ENCODE measurements around the gene ANAPC7. TPM values are rescaled to one million over a fixed set of nuclear protein-coding genes. Genes with fewer than 3 reads are reported as not detected.
A peak's percentile ranks its signal among the peaks of the same experiment; 100 is the strongest.
"Not testable (repeated sequence)": the region's sequence is repeated elsewhere in the genome, so short reads cannot be mapped to it uniquely, and the experiment has no call there.

The ANAPC7 gene
- total RNA-seq, 1 experiment from 2014 or later, result 52.4 TPM

DNA sequence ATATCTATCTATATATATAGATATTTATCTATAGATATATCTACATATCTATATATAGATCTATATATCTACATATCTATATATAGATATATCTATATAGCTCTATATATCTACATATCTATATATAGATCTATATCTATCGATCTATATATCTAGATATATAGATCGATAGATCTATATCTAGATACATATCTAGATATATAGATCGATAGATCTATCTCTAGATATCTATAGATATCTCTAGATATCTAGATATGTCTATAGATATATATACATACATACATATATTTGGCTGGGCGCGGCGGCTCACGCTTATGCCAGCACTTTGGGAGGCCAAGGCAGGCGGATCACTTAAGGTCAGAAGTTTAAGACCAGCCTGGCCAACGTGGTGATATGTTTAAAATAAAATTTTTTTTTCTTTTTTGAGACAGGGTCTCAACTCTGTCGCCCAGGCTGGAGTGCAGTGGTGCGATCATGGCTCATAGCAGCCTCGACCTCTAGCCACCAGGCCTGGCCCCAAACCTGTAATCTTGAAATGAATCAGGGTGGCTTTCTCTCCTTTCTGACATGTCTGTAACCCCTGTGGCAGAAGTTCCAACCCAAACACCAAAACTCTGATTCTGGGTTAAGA is 28.6 kb upstream of the ANAPC7 start:
- Histone ChIP-seq H3K4me1 (replicated peaks; ENCODE audit: insufficient read depth) (no peaks in the 10 kb centered on the region; the same call in 1 of the 2 replicates), H3K9me3 (ENCODE audit: insufficient read depth, low read depth) (no peaks in the 10 kb centered on the region), H3K4me3 (no peak overlapping the region; the same call in 1 of the 2 replicates), H3K27ac (no peak overlapping the region), H3K4me2 (peak overlapping the region; percentile 66; the same call in 1 of the 2 replicates), H3K36me3 (ENCODE audit: low read depth) (peaks cover 8% of the 10 kb centered on the region), H3K27me3 (ENCODE audit: insufficient read depth, low read depth) (no peaks in the 10 kb centered on the region), H3K9me2 (ENCODE audit: insufficient read depth) (no peaks in the 10 kb centered on the region), H3K79me2 (ENCODE audit: low read depth) (no peaks in the 10 kb centered on the region), H2AFZ (no peak overlapping the region), H3F3A (ENCODE audit: insufficient read depth, low read depth) (peaks cover 18% of the 10 kb centered on the region), H4K20me1 (ENCODE audit: insufficient read depth) (no peaks in the 10 kb centered on the region)
- POLR2A ChIA-PET (ENCODE audit: unreplicated experiment), result interaction anchor here (0.7 kb wide), 2 partner anchors 150 to 332 kb away, joined by 11 to 13 read pairs; no protein-coding TSS in a partner anchor
- CTCF ChIA-PET, result interaction anchor here (0.5 to 1.5 kb wide), 8 partner anchors 18 to 394 kb away, joined by 3 to 7 read pairs (median 4); partner anchors contain the start of genes ARPC3, FAM216A, GPN3 and IFT81
- TF ChIP-seq CTCF (conservative IDR thresholded peaks at IDR 0.05), result no peak
- TF ChIP-seq EZH2 (IDR thresholded peaks at IDR 0.05; ENCODE audit: low read depth), result no peak
- DNase-seq, result no peak
- intact Hi-C loops (cut with micrococcal nuclease; ENCODE audit: unreplicated experiment), result loop anchor here (1.0 kb wide), 2 partner anchors 29 to 332 kb away; partner anchors contain the start of gene ANAPC7
- BruUV-seq (replicated peaks), result no TSS peak

DNA sequence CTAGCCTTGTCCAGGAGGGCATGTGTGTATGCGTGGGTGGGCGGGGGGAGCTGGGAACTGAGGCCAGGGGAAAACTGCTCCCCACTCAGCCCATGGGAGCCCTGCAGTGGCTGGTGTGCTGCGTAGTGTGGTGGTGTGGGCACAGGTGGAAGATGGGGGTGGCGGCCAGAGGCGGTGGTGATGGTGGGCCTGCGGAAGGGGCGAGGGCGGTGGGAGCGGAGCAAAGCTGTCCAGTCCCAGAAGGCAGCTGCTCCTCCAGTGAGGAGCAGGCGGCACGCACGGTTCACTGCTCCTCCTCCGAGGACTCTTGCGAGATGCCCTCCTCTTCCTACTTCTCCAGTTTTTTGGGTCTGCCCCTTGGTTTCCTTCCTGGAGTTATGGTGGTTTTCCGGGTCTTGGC is 26.2 kb upstream of the ANAPC7 start:
- H2AFZ ChIP-seq; H3K9me3 ChIP-seq (ENCODE audit: insufficient read depth, low read depth); H3K79me2 ChIP-seq (ENCODE audit: low read depth); intact Hi-C loops (cut with micrococcal nuclease; ENCODE audit: unreplicated experiment); H3K9me2 ChIP-seq (ENCODE audit: insufficient read depth); H3K4me1 ChIP-seq (replicated peaks; ENCODE audit: insufficient read depth); H3K4me3 ChIP-seq; BruUV-seq (replicated peaks); H3F3A ChIP-seq (ENCODE audit: insufficient read depth, low read depth); DNase-seq; POLR2A ChIA-PET (ENCODE audit: unreplicated experiment); H3K36me3 ChIP-seq (ENCODE audit: low read depth); CTCF ChIA-PET; H4K20me1 ChIP-seq (ENCODE audit: insufficient read depth); H3K27ac ChIP-seq; H3K27me3 ChIP-seq (ENCODE audit: insufficient read depth, low read depth); H3K4me2 ChIP-seq: not testable (repeated sequence)

- intact Hi-C loops (cut with micrococcal nuclease; ENCODE audit: unreplicated experiment), result no loop called here
- BruUV-seq (replicated peaks), result no TSS peak
- Histone ChIP-seq H3K36me3 (ENCODE audit: low read depth) (no peaks in the 10 kb centered on the region), H3K9me3 (ENCODE audit: insufficient read depth, low read depth) (no peaks in the 10 kb centered on the region), H3K27ac (no peak overlapping the region), H3K79me2 (ENCODE audit: low read depth) (no peaks in the 10 kb centered on the region), H3F3A (ENCODE audit: insufficient read depth, low read depth) (no peaks in the 10 kb centered on the region), H3K9me2 (ENCODE audit: insufficient read depth) (no peaks in the 10 kb centered on the region), H2AFZ (no peak overlapping the region), H3K4me2 (no peak overlapping the region), H3K4me1 (replicated peaks; ENCODE audit: insufficient read depth) (no peaks in the 10 kb centered on the region; the same call in 1 of the 2 replicates), H4K20me1 (ENCODE audit: insufficient read depth) (no peaks in the 10 kb centered on the region), H3K27me3 (ENCODE audit: insufficient read depth, low read depth) (no peaks in the 10 kb centered on the region), H3K4me3 (no peak overlapping the region)
- DNase-seq, result no peak
- POLR2A ChIA-PET (ENCODE audit: unreplicated experiment), result no interaction called here
- no peak for TF ChIP-seq CTCF (conservative IDR thresholded peaks at IDR 0.05)
- no peak for TF ChIP-seq EZH2 (IDR thresholded peaks at IDR 0.05; ENCODE audit: low read depth)
- CTCF ChIA-PET, result no interaction called here
Observed at GRCh38 chr12:110426406-110426805, 22.9 kb upstream of the ANAPC7 start.
